Heart left ventricle (tissue), 16 donors: ENCODE data around the gene VEZF1. TPM values are rescaled to one million over a fixed set of nuclear protein-coding genes. Genes with fewer than 3 reads are reported as not detected.

Experiments
- ATAC-seq, 4 donors: fragments of 200-7000 bp; cut with Tn5 transposase; one replicate each; pipeline ENCODE4 v1.9.1; 2020 to 2022; ENCODE audit warnings: moderate library complexity in 4 of 4, mild to moderate bottlenecking in 3 of 4, moderate number of reproducible peaks in 1 of 4
- DNase-seq, 5 donors: peaks; one replicate each; pipeline ENCODE4 v3.0.0-alpha.2; 2020
- H3K27ac ChIP-seq, 12 donors: fragments of 200-600 bp; sonication (generic) in 4 of 12; one replicate each; pipeline versions ENCODE4 v1.5.0 to v1.8.0; 2016 to 2022; ENCODE audit warnings: mild to moderate bottlenecking in 2 of 12
- H3K27me3 ChIP-seq, 9 donors: fragments of 200-600 bp; sonication (generic) in 2 of 9; one replicate each; pipeline versions ENCODE4 v1.5.1 to v1.8.0; 2016 to 2022; ENCODE audit warnings: mild to moderate bottlenecking in 3 of 9
- H3K36me3 ChIP-seq, 9 donors: fragments of 200-600 bp; sonication (generic) in 2 of 9; one replicate each; pipeline versions ENCODE4 v1.5.0 to v1.8.0; 2018 to 2022; ENCODE audit warnings: mild to moderate bottlenecking in 2 of 9
- H3K4me1 ChIP-seq, 12 donors: fragments of 200-600 bp; sonication (generic) in 4 of 12; one replicate each; pipeline versions ENCODE4 v1.5.0 to v1.8.0; 2016 to 2022; ENCODE audit warnings: mild to moderate bottlenecking in 3 of 12
- H3K4me3 ChIP-seq, 12 donors: fragments of 200-600 bp; sonication (generic) in 4 of 12; one replicate each; pipeline versions ENCODE4 v1.5.0 to v1.8.0; 2017 to 2022; ENCODE audit warnings: mild to moderate bottlenecking in 9 of 12, moderate library complexity in 4 of 12
- H3K9me3 ChIP-seq, 12 donors: fragments of 200-600 bp; sonication (generic) in 4 of 12; one replicate each; pipeline versions ENCODE4 v1.5.0 to v1.8.0; 2016 to 2022; ENCODE audit warnings: mild to moderate bottlenecking in 1 of 12
- POLR2A ChIP-seq, 2 donors: fragments of 450-650 bp; IDR thresholded peaks; one replicate each; pipeline ENCODE4 v1.6.1; 2017; ENCODE audit warnings: antibody characterized with exemption in 2 of 2, mild to moderate bottlenecking in 2 of 2, moderate library complexity in 2 of 2
- WGBS, 4 donors: extraction: QIAGEN DNeasy Blood & Tissue Kit in 2 of 4; methylation state at CpG; one replicate each; pipeline versions ENCODE4 v1.1.5 to v1.1.7; 2013 to 2018; 5-methylcytosine and 5-hydroxymethylcytosine counted together
- intact Hi-C, 10 donors: fragments of 100-400 bp; cut with DNase I; formaldehyde crosslinking; loops; one replicate each; pipeline versions ENCODE4 v1.11.1 to v1.14.2; 2022
- polyA plus RNA-seq, 2 donors: library from polyadenylated mRNA; stranded (reverse); fragments of 200-250 nt; gene quantifications; one replicate each; pipeline ENCODE4 v1.2.3, GENCODE V29; 2013
- total RNA-seq, 9 donors: library from RNA; depleted of rRNA in 2 of 9; stranded (reverse); fragments of >200 nt in 2 of 9; fragmentation: NEBNext Ultra II Directional in 3 of 9; extraction: Animal tissue kit (Norgen Biotek cat#: 25700) in 3 of 9; gene quantifications; one replicate each; pipeline versions ENCODE4 v1.1.0 to v1.2.4, GENCODE V29; 2016 to 2023
- TF ChIP-seq, protein P1 (sequence below), 12 donors: fragments of 200-600 bp; sonication (generic) in 4 of 12; IDR thresholded peaks; one replicate each; pipeline versions ENCODE4 v1.5.0 to v1.8.0; 2018 to 2022; ENCODE audit warnings: antibody characterized with exemption in 12 of 12, mild to moderate bottlenecking in 5 of 12
- donor health status: ischemic (EF 13 %, LVEDD 7.1; RV severe dilation, severe dysfunction).
- donor health status: healthy with polysubstance abuse.
- donor health status: DM: no; HTN: yes; CAD: no.
- donor health status: DM: no; HTN: no; CAD: no.
- donor health status: ischemic (EF 25% LVEDD 6.9; RV normal size, moderate dysfunction).
- donor health status: ischemic (EF 25% LVEDD 5.7; RV mildly dilated, moderate dysfunction).
- donor health status: healthy.
- donor health status: DM: yes; HTN: yes; CAD: no.
- donor health status: ischemic (EF 35%, LVEDD 5.7; RV mildly dilated, moderate dysfunction).
- donor health status: nonischemic (EF 11% LVEDD 7.7; RV severe dilation, severe dysfunction).
- donor health status: DM: yes; HTN: yes; CAD: no.
- donor health status: PGD.
- donor health status: ischemic (EF 29% LVEDD 5.4; RV normal size, mild dysfunction).
- donor health status: nonischemic (EF 23%, LVEDD 6.1; RV moderate dilation, normal function).

Gene VEZF1
- total and polyA plus RNA-seq, 11 donors, result 18.2 to 85.6 (median 62.3) TPM

DNA sequence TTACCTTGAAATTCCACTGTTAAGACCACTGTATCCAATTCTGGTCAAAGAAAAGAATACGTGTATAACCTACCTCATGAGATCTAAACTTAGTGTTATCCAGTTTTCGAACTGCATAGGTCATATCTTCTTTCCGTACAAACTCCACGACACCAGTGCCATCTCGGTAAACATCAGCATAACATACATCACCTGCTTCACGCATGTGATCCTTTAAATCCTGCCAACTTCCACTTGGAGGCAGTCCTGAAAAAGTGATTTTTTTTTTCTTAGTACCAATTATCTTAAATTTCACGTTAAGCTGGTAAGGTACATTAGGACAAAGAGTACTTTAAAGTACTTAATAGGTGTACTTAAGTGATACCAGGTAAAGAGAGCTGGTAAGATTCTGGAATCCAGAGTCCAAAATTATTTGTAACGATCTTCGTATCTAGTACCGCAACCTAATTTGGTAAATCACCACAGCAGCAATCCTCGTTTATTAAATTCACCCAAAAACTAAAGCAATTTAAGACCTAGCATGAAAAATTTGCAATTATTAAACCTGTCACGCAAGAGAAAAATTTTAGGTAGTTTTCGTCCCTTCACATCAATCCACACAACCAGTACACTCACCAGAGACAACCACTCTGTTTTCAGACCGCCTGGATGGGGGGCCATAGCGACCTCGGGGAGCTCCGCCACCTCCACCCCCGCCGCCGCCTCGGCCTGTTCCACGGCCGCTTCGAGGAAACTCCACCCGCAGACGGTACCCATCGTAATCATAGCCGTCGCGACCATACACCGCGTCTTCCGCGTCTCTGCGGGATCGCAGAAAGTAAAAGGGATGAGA is 17.9 kb upstream of the VEZF1 start:
- TF ChIP-seq, protein P1, sequence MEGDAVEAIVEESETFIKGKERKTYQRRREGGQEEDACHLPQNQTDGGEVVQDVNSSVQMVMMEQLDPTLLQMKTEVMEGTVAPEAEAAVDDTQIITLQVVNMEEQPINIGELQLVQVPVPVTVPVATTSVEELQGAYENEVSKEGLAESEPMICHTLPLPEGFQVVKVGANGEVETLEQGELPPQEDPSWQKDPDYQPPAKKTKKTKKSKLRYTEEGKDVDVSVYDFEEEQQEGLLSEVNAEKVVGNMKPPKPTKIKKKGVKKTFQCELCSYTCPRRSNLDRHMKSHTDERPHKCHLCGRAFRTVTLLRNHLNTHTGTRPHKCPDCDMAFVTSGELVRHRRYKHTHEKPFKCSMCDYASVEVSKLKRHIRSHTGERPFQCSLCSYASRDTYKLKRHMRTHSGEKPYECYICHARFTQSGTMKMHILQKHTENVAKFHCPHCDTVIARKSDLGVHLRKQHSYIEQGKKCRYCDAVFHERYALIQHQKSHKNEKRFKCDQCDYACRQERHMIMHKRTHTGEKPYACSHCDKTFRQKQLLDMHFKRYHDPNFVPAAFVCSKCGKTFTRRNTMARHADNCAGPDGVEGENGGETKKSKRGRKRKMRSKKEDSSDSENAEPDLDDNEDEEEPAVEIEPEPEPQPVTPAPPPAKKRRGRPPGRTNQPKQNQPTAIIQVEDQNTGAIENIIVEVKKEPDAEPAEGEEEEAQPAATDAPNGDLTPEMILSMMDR (IDR thresholded peaks at IDR 0.05), result no peak
- no peak for TF ChIP-seq POLR2A (IDR thresholded peaks at IDR 0.05)
- Histone ChIP-seq H3K9me3 (no peaks in the 10 kb centered on the region), H3K27ac (peak overlapping the region; percentile 92 to 99 (median 96)), H3K4me3 (peak overlapping the region; percentile 68 to 96 (median 78)), H3K36me3 (peaks cover 0 to 52% (median 49%) of the 10 kb centered on the region in 9 donors), H3K27me3 (no peaks in the 10 kb centered on the region), H3K4me1 (peaks cover 16 to 58% (median 39%) of the 10 kb centered on the region in 12 donors)
- 3 to 4% (median 4%) methylated on average over 36 of the region's 36 CpGs for WGBS, 4 donors
- intact Hi-C loops, result loop anchor here in 9 of 10 donors (2.0 to 10.0 kb wide), 10 partner anchors 17 to 881 kb away; partner anchors contain the start of genes DYNLL2 (in 3 of the 9) and VEZF1 (in 1 of the 9)
- DNase-seq (no peak), ATAC-seq (peak in 1 of 4 donors; percentile 2)

DNA sequence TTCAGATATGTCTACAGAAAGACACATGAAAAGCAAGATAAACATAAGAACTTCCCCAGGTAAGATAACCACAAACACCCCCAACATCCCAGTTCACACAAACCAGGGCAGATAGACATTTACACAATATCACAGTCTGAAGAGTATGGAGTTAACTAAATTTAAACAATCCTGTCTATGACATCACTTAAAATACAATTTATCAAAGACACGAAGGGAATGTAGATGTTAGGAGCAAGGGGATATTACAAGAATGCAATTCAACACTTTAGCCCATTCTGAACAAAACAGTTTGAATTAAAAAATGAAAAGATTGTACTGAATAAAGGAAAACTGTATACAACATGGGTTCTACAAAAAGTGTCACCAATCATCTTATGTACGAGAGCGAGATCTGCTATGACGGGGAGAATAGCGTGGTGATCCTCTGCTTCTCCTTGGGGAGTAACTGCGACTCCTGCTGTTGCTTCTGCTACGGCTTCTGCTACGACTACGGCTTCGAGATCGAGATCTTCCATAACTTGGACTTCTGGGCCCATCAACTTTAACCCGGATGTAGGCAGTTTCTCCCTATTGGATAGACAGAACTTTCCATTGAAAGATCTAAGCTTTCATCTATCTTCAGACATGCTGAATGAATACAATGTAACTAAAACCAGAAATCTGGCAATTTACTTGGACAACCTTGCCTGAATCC is 17.1 kb upstream of the VEZF1 start:
- intact Hi-C loops, result loop anchor here in 7 of 10 donors (5.0 to 10.0 kb wide), 6 partner anchors 77 to 880 kb away; partner anchors contain the start of gene DYNLL2 (in 2 of the 7)
- Histone ChIP-seq H3K9me3 (no peaks in the 10 kb centered on the region), H3K4me3 (peak overlapping the region in 10 of 12 donors; percentile 68 to 96 (median 84)), H3K27ac (peak overlapping the region in 6 of 12 donors; percentile 13 to 99 (median 94)), H3K36me3 (peaks cover 0 to 59% (median 57%) of the 10 kb centered on the region in 9 donors), H3K4me1 (peaks cover 16 to 58% (median 39%) of the 10 kb centered on the region in 12 donors), H3K27me3 (no peaks in the 10 kb centered on the region)
- 25 to 31% (median 29%) methylated on average over 12 of the region's 12 CpGs for WGBS, 4 donors
- no peak for ATAC-seq
- TF ChIP-seq, protein P1 (IDR thresholded peaks at IDR 0.05), result no peak
- no peak for TF ChIP-seq POLR2A (IDR thresholded peaks at IDR 0.05)
- DNase-seq, result no peak

DNA sequence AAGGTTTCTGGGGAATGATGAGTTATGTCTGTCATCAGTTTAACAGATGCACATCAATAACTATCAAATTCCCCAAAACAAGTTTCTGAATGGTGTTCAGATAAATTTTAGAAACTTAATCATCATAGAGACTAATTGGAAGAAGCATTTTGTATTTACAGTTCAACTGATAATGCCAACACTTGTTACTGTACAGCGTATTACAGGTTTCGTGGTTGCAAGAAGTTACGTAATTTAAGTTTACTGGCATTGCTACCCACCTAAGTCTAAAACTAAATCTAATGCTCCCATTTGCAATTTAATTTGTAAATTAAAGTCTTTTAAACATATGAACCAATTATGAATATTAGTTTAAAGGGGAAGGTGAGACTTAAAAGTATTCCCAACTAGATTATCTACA is 16.0 kb upstream of the VEZF1 start:
- WGBS, 4 donors, result 67 to 72% (median 68%) methylated on average over 3 of the region's 3 CpGs
- Histone ChIP-seq H3K27me3 (no peaks in the 10 kb centered on the region), H3K27ac (no peak overlapping the region), H3K9me3 (no peaks in the 10 kb centered on the region), H3K4me3 (peak overlapping the region in 1 of 12 donors; percentile 89), H3K36me3 (peaks cover 0 to 69% (median 64%) of the 10 kb centered on the region in 9 donors), H3K4me1 (peaks cover 16 to 62% (median 41%) of the 10 kb centered on the region in 12 donors)
- TF ChIP-seq, protein P1 (IDR thresholded peaks at IDR 0.05), result no peak
- TF ChIP-seq POLR2A (IDR thresholded peaks at IDR 0.05), result no peak
- ATAC-seq (no peak), DNase-seq (no peak)
- intact Hi-C loops, result loop anchor here in 4 of 10 donors (5.0 to 10.0 kb wide), 4 partner anchors 108 to 879 kb away; no protein-coding TSS in a partner anchor
